Measurements from ENCODE around the gene NAGK. TPM values are rescaled to one million over a fixed set of nuclear protein-coding genes. Genes with fewer than 3 reads are reported as not detected.

NAGK gene
- total RNA-seq, 1 donor from 2014 or later, result 133 TPM

DNA sequence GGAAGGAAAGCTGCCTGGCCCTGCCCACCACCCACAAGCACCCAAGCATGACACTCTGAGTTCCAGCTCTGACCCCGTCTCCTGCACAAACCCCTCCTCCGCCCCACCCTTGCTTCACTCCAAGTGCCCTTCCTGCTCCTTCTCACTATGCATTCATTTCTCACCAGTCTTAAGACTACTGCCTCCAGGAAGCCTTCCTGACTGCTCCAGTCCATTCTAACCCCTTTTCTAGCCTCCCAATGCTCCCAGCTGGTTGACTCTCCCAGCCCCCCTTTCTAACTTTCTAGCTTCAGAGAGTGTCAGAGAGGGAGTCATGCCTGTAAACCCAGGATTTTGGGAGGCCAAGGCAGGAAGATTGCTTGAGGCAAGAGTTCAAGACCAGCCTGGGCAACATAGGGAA lies 8.2 kb upstream of the NAGK start:
- peaks cover 12% of the 10 kb centered on the region for H3K27me3 ChIP-seq (ENCODE audit: insufficient read depth, low read length)
- no peak overlapping the region for H3K27ac ChIP-seq (ENCODE audit: low read depth, low read length)
- TF ChIP-seq, protein P1, sequence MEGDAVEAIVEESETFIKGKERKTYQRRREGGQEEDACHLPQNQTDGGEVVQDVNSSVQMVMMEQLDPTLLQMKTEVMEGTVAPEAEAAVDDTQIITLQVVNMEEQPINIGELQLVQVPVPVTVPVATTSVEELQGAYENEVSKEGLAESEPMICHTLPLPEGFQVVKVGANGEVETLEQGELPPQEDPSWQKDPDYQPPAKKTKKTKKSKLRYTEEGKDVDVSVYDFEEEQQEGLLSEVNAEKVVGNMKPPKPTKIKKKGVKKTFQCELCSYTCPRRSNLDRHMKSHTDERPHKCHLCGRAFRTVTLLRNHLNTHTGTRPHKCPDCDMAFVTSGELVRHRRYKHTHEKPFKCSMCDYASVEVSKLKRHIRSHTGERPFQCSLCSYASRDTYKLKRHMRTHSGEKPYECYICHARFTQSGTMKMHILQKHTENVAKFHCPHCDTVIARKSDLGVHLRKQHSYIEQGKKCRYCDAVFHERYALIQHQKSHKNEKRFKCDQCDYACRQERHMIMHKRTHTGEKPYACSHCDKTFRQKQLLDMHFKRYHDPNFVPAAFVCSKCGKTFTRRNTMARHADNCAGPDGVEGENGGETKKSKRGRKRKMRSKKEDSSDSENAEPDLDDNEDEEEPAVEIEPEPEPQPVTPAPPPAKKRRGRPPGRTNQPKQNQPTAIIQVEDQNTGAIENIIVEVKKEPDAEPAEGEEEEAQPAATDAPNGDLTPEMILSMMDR (IDR thresholded peaks at IDR 0.05; ENCODE audit: insufficient read depth, low read depth, low read length), result no peak
- TF ChIP-seq EZH2 (IDR thresholded peaks at IDR 0.05; ENCODE audit: insufficient read depth, low read length), result no peak
- H3K79me2 ChIP-seq (ENCODE audit: insufficient read depth, low read length), result no peaks in the 10 kb centered on the region
- H3K9me3 ChIP-seq (ENCODE audit: insufficient read depth, low read depth, low read length), result no peaks in the 10 kb centered on the region
- Mint-ChIP-seq H3K9me3 (ENCODE audit: unreplicated experiment) (no peaks in the 10 kb centered on the region), H3K4me3 (ENCODE audit: unreplicated experiment) (no peak overlapping the region), H3K27me3 (ENCODE audit: low read depth, unreplicated experiment) (peaks cover 51% of the 10 kb centered on the region), H3K27ac (ENCODE audit: unreplicated experiment) (no peak overlapping the region), H3K4me1 (ENCODE audit: low read depth, unreplicated experiment) (no peaks in the 10 kb centered on the region), H3K36me3 (ENCODE audit: low read depth, unreplicated experiment) (no peaks in the 10 kb centered on the region)
- H3K9ac ChIP-seq (ENCODE audit: low read length), result no peak overlapping the region
- no peaks in the 10 kb centered on the region for H4K20me1 ChIP-seq (ENCODE audit: insufficient read depth, low read length)
- no peak overlapping the region for H3K4me2 ChIP-seq (ENCODE audit: low read length)
- no peaks in the 10 kb centered on the region for H3K4me1 ChIP-seq (ENCODE audit: insufficient read depth, low read length)
- no peak overlapping the region for H2AFZ ChIP-seq (ENCODE audit: low read depth, low read length)
- H3K4me3 ChIP-seq (ENCODE audit: insufficient read depth, low read depth, low read length), result no peak overlapping the region
- no peaks in the 10 kb centered on the region for H3K36me3 ChIP-seq (ENCODE audit: insufficient read depth, low read length)
- FAIRE-seq (no peak), DNase-seq (ENCODE audit: low read depth) (no peak)

DNA sequence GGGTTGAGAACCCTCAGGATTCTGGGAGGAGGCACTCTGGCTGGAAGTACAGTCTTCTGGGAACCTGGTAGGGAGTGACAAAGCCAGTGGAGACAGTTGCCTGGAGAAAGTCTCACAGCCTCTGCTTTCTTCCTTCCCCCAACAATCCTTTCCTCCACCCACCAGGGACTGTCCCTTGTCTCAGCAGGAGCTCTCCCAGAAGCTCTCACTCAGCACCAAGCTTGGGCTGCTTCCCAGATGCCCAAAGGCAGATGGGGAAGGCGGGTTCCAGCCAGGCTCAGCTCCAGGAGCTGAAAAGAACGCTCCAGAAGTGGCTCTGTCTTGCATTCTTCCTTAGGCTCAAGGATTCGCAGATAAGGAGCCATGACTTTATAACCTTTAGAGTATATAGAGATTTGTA lies 7.6 kb upstream of the NAGK start:
- Histone ChIP-seq H3K27ac (ENCODE audit: low read depth, low read length) (no peak overlapping the region), H3K79me2 (ENCODE audit: insufficient read depth, low read length) (no peaks in the 10 kb centered on the region), H3K9me3 (ENCODE audit: insufficient read depth, low read depth, low read length) (no peaks in the 10 kb centered on the region), H3K4me3 (ENCODE audit: insufficient read depth, low read depth, low read length) (no peak overlapping the region), H3K4me2 (ENCODE audit: low read length) (no peak overlapping the region), H4K20me1 (ENCODE audit: insufficient read depth, low read length) (no peaks in the 10 kb centered on the region), H3K27me3 (ENCODE audit: insufficient read depth, low read length) (peaks cover 12% of the 10 kb centered on the region), H2AFZ (ENCODE audit: low read depth, low read length) (no peak overlapping the region), H3K4me1 (ENCODE audit: insufficient read depth, low read length) (no peaks in the 10 kb centered on the region), H3K36me3 (ENCODE audit: insufficient read depth, low read length) (no peaks in the 10 kb centered on the region), H3K9ac (ENCODE audit: low read length) (no peak overlapping the region)
- peaks cover 44% of the 10 kb centered on the region for H3K27me3 Mint-ChIP-seq (ENCODE audit: low read depth, unreplicated experiment)
- FAIRE-seq, result no peak
- TF ChIP-seq, protein P1 (IDR thresholded peaks at IDR 0.05; ENCODE audit: insufficient read depth, low read depth, low read length), result no peak
- no peak for TF ChIP-seq EZH2 (IDR thresholded peaks at IDR 0.05; ENCODE audit: insufficient read depth, low read length)
- H3K36me3 Mint-ChIP-seq (ENCODE audit: low read depth, unreplicated experiment), result no peaks in the 10 kb centered on the region
- H3K4me3 Mint-ChIP-seq (ENCODE audit: unreplicated experiment), result no peak overlapping the region
- no peak for DNase-seq (ENCODE audit: low read depth)
- H3K27ac Mint-ChIP-seq (ENCODE audit: unreplicated experiment), result no peak overlapping the region
- H3K9me3 Mint-ChIP-seq (ENCODE audit: unreplicated experiment), result no peaks in the 10 kb centered on the region
- H3K4me1 Mint-ChIP-seq (ENCODE audit: low read depth, unreplicated experiment), result no peaks in the 10 kb centered on the region

DNA sequence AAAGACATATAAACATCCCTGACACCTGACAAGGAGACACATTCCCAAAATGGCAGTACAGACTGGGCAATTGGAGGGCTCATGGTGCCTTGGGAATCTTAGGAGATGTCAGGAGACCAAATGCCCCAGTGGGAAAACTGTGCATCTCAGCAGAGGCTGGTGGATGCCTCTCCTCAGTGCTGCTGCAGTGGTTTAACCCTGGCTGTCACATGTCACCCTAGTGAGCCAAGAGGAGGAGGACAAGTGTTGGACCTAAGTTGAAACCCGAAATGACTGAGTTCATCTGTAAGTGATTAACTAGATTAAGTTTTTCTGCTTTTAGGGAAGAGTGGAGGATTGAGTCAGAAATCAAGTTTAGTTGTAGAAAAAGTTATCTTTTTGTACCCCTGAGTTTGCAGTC lies 5.2 kb upstream of the NAGK start:
- no peak for DNase-seq (ENCODE audit: low read depth)
- TF ChIP-seq EZH2 (IDR thresholded peaks at IDR 0.05; ENCODE audit: insufficient read depth, low read length), result no peak
- TF ChIP-seq, protein P1 (IDR thresholded peaks at IDR 0.05; ENCODE audit: insufficient read depth, low read depth, low read length), result no peak
- Histone ChIP-seq H3K4me1 (ENCODE audit: insufficient read depth, low read length) (peaks cover 7% of the 10 kb centered on the region), H4K20me1 (ENCODE audit: insufficient read depth, low read length) (no peaks in the 10 kb centered on the region), H3K4me2 (ENCODE audit: low read length) (no peak overlapping the region), H3K9ac (ENCODE audit: low read length) (no peak overlapping the region), H3K4me3 (ENCODE audit: insufficient read depth, low read depth, low read length) (no peak overlapping the region), H3K79me2 (ENCODE audit: insufficient read depth, low read length) (no peaks in the 10 kb centered on the region), H3K36me3 (ENCODE audit: insufficient read depth, low read length) (no peaks in the 10 kb centered on the region), H2AFZ (ENCODE audit: low read depth, low read length) (no peak overlapping the region), H3K27me3 (ENCODE audit: insufficient read depth, low read length) (peaks cover 12% of the 10 kb centered on the region), H3K27ac (ENCODE audit: low read depth, low read length) (no peak overlapping the region), H3K9me3 (ENCODE audit: insufficient read depth, low read depth, low read length) (no peaks in the 10 kb centered on the region)
- Mint-ChIP-seq H3K27me3 (ENCODE audit: low read depth, unreplicated experiment) (peaks cover 44% of the 10 kb centered on the region), H3K27ac (ENCODE audit: unreplicated experiment) (no peak overlapping the region), H3K9me3 (ENCODE audit: unreplicated experiment) (no peaks in the 10 kb centered on the region), H3K4me3 (ENCODE audit: unreplicated experiment) (no peak overlapping the region), H3K4me1 (ENCODE audit: low read depth, unreplicated experiment) (peaks cover 2% of the 10 kb centered on the region), H3K36me3 (ENCODE audit: low read depth, unreplicated experiment) (no peaks in the 10 kb centered on the region)
- FAIRE-seq, result no peak

Measured in astrocyte (in vitro differentiated cells and primary cell).